SKM-1 treated with dmso at 0.1 percent for 144 hours (cell line): ENCODE results near the gene FAT1.
A peak's percentile ranks its signal among the peaks of the same experiment; 100 is the strongest.

Experiments used
- DNase-seq: peaks from one replicate; lab custom pipeline; 2025; ENCODE audit not compliant: unreplicated experiment; lab: John Stamatoyannopoulos, UW

Gene FAT1

DNA sequence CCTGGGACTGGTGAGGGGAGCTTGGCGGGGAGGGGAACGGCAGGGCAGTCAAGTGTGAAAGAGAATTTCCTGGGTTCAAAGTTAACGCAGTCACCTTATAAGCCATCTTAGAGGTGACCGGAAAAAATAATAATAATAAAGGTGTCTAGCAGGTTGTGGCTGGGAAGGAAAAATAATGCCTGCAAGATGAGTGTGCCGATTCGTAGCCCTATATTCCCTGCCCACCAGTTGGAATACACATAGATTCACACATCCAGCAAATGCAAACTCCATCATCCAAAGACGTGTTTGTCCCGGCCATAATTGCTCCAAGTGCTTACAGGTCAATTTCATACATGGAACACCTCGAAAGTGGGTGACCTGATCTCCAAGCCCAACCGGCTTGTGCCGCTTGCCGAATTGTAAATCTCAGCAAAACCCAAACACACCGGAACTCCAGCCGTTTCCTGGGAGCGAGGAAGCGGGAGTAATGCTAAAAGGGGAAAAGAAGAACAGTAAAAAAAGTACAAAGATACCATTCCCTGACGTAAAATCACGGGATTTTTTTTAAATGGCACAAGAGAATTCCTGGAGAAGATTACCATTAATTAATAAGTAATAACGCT, 1.3 kb upstream of the FAT1 start:
- peak; percentile 25 for DNase-seq

DNA sequence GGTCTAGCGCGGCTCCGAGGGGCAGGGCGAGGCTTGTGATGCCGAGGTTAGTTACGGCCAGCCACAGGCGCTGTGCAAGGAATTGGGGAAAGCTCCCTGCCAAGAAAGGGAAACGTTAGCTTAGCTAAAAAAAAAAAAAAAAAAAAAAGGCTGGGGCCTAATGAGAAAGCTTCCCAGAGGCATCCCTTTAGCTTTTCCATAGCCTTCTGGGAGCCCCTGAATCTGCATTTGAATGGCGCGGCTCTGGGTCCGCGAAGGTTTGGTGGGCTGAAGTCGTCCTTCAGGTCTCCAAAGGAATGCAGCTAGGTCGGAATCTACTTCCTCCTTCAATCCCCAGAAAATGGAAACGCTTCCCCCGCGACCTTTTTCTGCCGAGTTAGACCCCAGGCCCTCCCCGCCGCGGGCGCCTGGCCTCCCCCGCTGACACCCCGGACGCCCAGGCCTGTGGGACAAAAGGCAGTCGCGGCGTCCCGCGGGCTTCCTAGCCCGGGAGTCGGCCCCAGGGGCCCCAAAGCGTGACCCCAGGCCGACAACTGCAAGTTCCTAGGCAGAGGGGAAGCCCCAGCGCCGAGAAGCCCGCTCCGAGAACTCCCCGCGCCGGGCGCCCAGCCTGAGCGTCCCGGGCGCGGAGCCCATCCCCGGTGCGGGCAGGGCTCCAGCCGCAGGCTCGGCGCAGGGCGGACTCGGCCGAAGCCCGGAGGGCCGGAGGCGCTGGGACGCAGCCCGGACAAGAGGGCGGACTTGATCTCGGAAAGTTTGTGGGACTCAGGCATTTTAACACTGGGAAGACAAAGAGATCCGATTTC, 605 bp upstream of the FAT1 start:
- DNase-seq: no peak

DNA sequence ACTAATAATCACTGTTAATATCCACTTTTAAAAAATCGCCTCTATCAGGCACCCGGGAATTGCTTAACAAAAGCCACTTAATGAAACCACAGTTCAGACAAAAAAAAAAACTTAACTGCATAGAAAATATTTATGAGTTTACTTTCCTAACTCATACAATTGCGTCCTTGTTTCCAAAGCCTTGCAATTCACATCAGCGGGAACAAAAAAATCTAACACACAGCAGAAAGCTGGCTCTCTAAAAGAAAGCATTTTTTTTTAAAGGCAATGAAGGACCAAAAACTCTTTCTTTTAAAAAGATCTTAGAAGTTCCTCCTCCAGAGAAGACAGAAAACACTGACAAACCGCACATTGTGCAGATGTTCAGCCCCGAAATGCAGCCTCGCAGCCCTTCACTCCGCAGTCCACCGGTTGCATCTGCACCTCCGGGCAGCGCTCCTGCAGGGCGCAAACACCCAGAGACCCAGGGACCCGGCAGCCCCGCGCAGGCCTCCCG, 812 bp downstream of the FAT1 start:
- no peak for DNase-seq

GRCh38 chr4:186719925-186720694, 3.5 kb downstream of the FAT1 start:
- peak; percentile 32 for DNase-seq

DNA sequence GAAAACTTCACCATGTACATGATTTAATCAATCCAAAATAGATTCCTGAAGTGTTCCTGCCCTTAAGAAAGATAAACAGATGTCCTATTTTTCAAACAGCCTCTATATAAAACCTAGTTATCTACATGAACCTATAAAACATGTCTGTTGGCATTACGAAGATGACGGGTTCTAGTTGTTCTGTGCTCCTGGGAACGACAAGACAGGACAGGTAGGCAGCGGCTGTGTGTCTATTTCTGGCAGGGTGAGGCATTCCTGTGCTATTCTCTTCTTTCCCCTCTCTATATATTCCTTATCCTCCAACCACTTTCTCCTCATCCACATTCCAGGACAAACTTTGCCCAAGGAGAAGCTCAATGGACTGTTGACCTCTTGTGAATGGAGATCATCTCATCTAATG, 6.1 kb downstream of the FAT1 start:
- DNase-seq: no peak

GRCh38 chr4:186715077-186715476, 8.6 kb downstream of the FAT1 start:
- DNase-seq: no peak

GRCh38 chr4:186714006-186714675, 9.5 kb downstream of the FAT1 start:
- no peak for DNase-seq

GRCh38 chr4:186712690-186713089, 11.0 kb downstream of the FAT1 start:
- peak; percentile 81 for DNase-seq

- no peak for DNase-seq
These were observed 13.0 kb downstream of the FAT1 start for GRCh38 chr4:186710521-186711119.

DNA sequence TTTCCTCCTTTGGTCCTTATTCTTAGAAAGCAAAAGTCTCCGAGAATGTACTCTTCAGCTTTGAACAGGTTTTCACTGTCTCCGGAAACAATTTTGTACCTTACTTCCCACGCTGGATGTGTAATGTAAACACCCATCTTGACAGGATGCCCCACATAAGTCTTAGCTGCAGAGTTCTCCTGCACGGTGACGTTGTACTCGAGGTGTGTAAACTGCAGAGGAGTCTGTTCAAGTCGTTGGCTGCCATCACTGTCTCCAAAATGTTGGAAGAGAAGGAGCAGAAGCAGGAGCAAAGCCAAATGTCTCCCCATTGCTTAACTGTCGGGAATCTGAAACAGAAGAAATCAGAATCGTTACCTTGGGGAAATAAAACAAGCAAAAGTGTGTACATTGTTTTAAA, 14.1 kb downstream of the FAT1 start:
- DNase-seq: no peak

DNA sequence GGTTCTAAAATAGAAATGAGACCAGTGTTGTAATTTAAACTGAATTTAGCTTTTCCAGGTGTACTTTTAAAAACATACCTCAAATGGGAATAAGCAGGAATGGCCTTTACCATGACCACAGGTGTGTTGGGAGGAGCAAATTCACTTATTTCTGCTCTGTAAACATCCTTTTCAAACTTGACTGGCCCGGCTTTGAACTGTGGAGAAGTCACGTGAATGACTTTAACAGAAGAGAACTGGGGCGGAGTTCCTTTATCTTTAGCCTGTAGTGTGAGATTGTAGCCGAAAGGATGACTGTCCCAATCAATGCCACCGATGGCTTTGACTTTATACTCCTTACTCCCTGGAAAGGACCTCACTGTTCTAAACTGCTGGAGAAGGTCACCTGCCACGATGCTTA, 15.1 kb downstream of the FAT1 start:
- no peak for DNase-seq

DNA sequence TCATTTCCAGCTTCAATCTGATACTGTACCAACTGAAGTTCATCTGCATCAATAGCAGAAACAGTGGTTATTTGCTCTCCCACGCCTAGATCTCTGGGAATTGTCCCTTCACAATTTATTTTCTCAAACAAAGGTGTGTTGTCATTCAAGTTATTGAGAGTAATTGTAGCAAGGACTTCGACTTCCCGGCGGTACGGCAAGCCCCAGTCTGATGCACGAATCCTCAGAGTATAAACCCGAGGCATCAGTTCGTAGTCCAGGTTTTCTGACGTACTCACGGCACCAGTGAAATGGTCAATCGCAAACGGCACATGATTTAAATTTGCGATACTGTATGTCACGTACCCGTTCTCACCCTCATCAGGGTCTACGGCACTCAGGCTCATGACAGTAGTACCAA, 15.7 kb downstream of the FAT1 start:
- no peak for DNase-seq

GRCh38 chr4:186707574-186707973, 16.1 kb downstream of the FAT1 start:
- no peak for DNase-seq

DNA sequence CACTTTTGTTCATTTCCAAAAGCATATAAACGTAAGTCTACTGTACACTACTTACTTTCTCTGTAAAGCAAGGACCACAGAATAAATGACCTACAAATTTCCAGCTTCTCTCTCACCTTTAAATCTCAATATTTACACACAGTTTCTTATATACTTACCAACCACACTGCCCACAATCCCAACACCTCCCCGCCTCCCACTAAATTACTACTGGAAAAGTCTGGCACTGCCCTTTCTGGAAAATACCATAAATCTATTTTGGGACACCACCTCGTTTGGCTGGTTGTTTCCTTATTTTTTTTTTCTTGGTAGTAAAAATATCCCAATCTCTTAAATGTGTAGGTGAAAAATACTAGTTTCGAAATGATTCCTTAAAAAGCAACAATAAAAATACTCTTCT, 19.6 kb downstream of the FAT1 start:
- DNase-seq: no peak

- no peak for DNase-seq
These were observed 20.1 kb downstream of the FAT1 start for GRCh38 chr4:186703510-186703909.

- DNase-seq: no peak
These were observed 20.7 kb downstream of the FAT1 start for GRCh38 chr4:186702940-186703339.

- no peak for DNase-seq
These were observed 21.4 kb downstream of the FAT1 start for GRCh38 chr4:186702297-186702696.

- no peak for DNase-seq
These were observed 21.9 kb downstream of the FAT1 start for GRCh38 chr4:186701788-186702187.

- DNase-seq: no peak
These were observed 22.4 kb downstream of the FAT1 start for GRCh38 chr4:186701273-186701672.

DNA sequence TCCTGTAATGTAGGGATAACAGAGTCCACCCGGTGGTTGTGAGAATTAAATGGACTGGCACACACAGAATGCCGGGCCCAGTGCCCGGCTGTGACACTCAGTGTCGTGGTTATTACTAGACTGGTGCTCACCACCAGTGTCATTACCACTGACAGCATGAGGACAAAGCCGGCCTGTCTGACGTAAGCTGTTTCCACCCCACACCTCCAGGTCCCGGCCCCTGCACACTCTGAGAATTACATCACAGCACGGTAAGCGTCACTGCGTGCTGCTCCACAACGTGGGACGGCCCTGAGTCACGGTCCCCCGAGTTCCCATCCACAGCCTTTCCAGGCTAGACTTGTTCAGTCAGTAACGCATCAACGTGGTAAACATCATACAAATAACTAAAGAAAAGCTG, 22.9 kb downstream of the FAT1 start:
- DNase-seq: no peak

DNA sequence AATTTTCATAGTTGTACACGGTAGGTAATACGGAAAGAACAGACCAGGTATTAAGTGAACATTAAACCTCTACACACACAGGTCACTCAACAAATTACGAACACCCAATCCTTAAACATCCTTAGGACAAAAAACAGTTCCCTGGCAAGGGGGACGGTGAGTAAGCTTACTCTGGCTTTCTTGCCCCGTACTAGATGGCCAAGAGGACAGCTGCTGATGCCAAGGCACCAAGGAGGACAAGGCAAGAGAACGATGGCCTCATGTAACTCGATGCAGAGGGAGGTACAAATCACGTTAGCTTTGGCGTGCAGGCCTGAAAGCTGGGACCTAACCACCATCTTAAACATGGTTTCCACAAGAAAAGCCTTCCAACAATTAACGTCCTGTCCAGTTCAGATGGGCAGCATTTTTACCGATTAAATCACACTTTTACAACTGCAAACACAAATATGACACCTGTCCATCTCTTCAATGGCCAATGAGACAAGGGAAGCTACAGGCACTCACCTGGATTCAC, 23.7 kb downstream of the FAT1 start:
- no peak for DNase-seq
